Ishikawa (cell line): ENCODE measurements around the gene TSPAN14.

Experiments
- CEBPB ChIP-seq: IDR thresholded peaks from 2 replicates; pipeline ENCODE4 v1.6.1; 2012
- CREB1 ChIP-seq: IDR thresholded peaks from 2 replicates; pipeline ENCODE4 v1.6.1; 2012; ENCODE audit warnings: low read depth
- EGR1 ChIP-seq: IDR thresholded peaks from 2 replicates; pipeline ENCODE4 v1.6.1; 2012
- EP300 ChIP-seq: IDR thresholded peaks from 2 replicates; pipeline ENCODE4 v1.6.1; 2012; ENCODE audit warnings: borderline replicate concordance
- FOXM1 ChIP-seq: IDR thresholded peaks from 2 replicates; pipeline ENCODE4 v1.6.1; 2012; ENCODE audit warnings: low read depth, borderline replicate concordance
- NFIC ChIP-seq: IDR thresholded peaks from 2 replicates; pipeline ENCODE4 v1.6.1; 2012
- RAD21 ChIP-seq: IDR thresholded peaks from 2 replicates; pipeline ENCODE4 v1.6.1; 2012; ENCODE audit warnings: low read depth
- TAF1 ChIP-seq: IDR thresholded peaks from 2 replicates; pipeline ENCODE4 v1.6.1; 2012; ENCODE audit warnings: low read depth, mild to moderate bottlenecking
- TCF12 ChIP-seq: IDR thresholded peaks from 2 replicates; pipeline ENCODE4 v1.6.1; 2012; ENCODE audit warnings: low read depth
- TEAD4 ChIP-seq: IDR thresholded peaks from 2 replicates; pipeline ENCODE4 v1.6.1; 2012
- USF1 ChIP-seq: IDR thresholded peaks from 2 replicates; pipeline ENCODE4 v1.6.1; 2012
- YY1 ChIP-seq: IDR thresholded peaks from 2 replicates; pipeline ENCODE4 v1.6.1; 2012; ENCODE audit warnings: low read depth
- ZBTB7A ChIP-seq: IDR thresholded peaks from 2 replicates; pipeline ENCODE4 v1.6.1; 2012; ENCODE audit warnings: low read depth
- TF ChIP-seq, protein P1 (sequence below): IDR thresholded peaks from 2 replicates; pipeline ENCODE4 v1.6.1; 2012; ENCODE audit warnings: low read depth, mild to moderate bottlenecking
- TF ChIP-seq, protein P2 (sequence below): IDR thresholded peaks from 2 replicates; pipeline ENCODE4 v1.6.1; 2012

Gene TSPAN14

DNA sequence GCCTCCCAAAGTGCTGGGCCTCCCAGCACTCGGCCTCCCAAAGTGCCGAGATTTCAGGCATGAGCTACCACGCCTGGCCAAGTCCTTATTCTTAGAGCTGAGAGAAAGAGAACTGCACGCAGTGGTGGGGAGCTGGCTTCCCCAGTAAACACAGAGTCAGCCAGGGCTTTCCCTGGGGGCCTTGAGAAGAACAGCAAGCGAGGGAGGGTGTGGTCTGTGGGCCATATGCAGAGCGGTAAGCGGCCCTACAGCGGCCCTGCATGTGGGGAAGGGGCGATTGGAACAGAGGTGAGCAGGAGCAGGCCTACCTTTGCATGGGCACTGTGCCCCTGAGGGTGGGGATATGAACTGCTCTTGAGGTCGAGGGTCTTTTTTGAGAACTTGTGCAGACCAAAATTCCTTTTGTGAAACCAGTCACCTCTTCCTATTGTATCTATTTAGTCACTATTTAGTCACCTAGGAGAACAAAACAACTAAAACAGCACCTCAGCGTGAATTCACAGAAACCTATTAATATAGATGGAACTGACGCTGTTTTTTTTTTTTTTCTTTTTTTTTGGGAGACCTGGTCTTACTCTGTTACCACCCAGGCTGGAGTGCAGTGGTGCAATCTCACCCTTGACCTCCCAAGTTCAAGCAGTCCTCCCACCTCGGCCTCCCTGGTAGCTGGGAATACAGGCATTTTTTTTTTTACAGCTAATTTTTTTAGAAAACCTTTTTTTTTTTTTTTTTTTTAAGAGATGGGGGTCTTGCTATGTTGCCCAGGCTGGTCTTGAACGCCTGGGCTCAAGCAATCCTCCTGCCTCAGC lies 46.7 kb downstream of the TSPAN14 start:
- TF ChIP-seq EGR1 (no peak), USF1 (no peak), FOXM1 (no peak), EP300 (no peak), CEBPB (no peak), TAF1 (no peak)
- TF ChIP-seq, protein P1, sequence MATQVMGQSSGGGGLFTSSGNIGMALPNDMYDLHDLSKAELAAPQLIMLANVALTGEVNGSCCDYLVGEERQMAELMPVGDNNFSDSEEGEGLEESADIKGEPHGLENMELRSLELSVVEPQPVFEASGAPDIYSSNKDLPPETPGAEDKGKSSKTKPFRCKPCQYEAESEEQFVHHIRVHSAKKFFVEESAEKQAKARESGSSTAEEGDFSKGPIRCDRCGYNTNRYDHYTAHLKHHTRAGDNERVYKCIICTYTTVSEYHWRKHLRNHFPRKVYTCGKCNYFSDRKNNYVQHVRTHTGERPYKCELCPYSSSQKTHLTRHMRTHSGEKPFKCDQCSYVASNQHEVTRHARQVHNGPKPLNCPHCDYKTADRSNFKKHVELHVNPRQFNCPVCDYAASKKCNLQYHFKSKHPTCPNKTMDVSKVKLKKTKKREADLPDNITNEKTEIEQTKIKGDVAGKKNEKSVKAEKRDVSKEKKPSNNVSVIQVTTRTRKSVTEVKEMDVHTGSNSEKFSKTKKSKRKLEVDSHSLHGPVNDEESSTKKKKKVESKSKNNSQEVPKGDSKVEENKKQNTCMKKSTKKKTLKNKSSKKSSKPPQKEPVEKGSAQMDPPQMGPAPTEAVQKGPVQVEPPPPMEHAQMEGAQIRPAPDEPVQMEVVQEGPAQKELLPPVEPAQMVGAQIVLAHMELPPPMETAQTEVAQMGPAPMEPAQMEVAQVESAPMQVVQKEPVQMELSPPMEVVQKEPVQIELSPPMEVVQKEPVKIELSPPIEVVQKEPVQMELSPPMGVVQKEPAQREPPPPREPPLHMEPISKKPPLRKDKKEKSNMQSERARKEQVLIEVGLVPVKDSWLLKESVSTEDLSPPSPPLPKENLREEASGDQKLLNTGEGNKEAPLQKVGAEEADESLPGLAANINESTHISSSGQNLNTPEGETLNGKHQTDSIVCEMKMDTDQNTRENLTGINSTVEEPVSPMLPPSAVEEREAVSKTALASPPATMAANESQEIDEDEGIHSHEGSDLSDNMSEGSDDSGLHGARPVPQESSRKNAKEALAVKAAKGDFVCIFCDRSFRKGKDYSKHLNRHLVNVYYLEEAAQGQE = no peak

DNA sequence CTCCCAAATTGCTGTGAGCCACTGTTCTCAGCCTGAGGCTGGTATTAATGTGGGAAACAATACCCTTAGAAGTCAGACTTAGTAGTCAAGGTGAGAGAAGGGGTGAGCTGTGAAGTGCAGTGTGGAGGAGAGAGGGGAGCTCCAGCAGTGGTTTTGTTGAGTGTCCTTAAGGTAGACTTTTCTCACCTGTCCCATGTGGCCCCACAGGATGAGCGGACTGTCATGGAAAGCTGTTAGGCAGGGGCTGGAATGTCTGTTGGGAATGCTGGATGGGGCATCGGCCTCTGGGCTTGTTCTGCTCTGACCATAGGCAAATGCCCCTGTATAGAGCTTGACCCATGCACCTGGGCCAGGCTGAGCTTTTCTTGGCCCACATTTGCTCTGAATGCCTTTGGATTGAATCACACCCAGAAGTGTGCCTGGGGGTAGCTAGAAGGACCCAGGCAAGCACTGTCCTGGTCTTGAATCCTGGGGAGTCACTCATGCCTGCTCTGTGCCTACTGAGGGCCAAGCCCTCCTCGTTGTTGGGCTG lies 47.3 kb downstream of the TSPAN14 start:
- TF ChIP-seq CEBPB (no peak), CREB1 (no peak), USF1 (no peak), TAF1 (no peak), YY1 (no peak), EGR1 (no peak), FOXM1 (no peak), NFIC (peak; percentile 47), RAD21 (no peak), EP300 (0 out of 2 replicates have a peak, but pooled peaks have one; percentile 13), TEAD4 (peak; percentile 56), ZBTB7A (no peak; the same call in 1 of the 2 replicates), TCF12 (peak; percentile 44; the same call in 1 of the 2 replicates)
- TF ChIP-seq, protein P1 = no peak
- TF ChIP-seq, protein P2, sequence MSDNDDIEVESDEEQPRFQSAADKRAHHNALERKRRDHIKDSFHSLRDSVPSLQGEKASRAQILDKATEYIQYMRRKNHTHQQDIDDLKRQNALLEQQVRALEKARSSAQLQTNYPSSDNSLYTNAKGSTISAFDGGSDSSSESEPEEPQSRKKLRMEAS = 0 out of 2 replicates have a peak, but pooled peaks have one; percentile 40

GRCh38 chr10:80501913-80502521 lies 47.9 kb downstream of the TSPAN14 start:
- TF ChIP-seq CEBPB (no peak), TAF1 (no peak), EP300 (no peak), FOXM1 (no peak), TEAD4 (peak; percentile 59), EGR1 (no peak), ZBTB7A (0 out of 2 replicates have a peak, but pooled peaks have one; percentile 61), TCF12 (peak; percentile 31; the same call in 1 of the 2 replicates)
- TF ChIP-seq, protein P1 = no peak
